OCI-LY1 (cell line): ENCODE data around the gene SLK.

Experiments used
- H2AFZ ChIP-seq: fragments of 200-600 bp; sonication (generic), shearing (Covaris generic); 2 replicates; pipeline ENCODE4 v1.6.0; 2014; ENCODE audit warnings: antibody characterized with exemption, mild to moderate bottlenecking, low read length
- H3F3A ChIP-seq: fragments of 200-600 bp; sonication (generic), shearing (Covaris generic); 2 replicates; pipeline ENCODE4 v1.6.0; 2014; ENCODE audit warnings: mild to moderate bottlenecking, antibody characterized with exemption, low read length, moderate library complexity; ENCODE audit not compliant: insufficient read depth
- H3K27ac ChIP-seq: fragments of 200-600 bp; sonication (generic); 2 replicates; pipeline ENCODE4 v1.5.1; 2014; ENCODE audit warnings: low read length, mixed run types, mild to moderate bottlenecking, low read depth; ENCODE audit not compliant: poor library complexity, severe bottlenecking
- H3K27me3 ChIP-seq: fragments of 200-600 bp; sonication (generic); 2 replicates; pipeline ENCODE4 v1.6.0; 2014; ENCODE audit warnings: antibody characterized with exemption, mild to moderate bottlenecking, low read length, moderate library complexity; ENCODE audit not compliant: insufficient read depth
- H3K36me3 ChIP-seq: fragments of 200-600 bp; sonication (generic); 2 replicates; pipeline ENCODE4 v1.6.1; 2014; ENCODE audit warnings: mild to moderate bottlenecking, antibody characterized with exemption, low read length, moderate library complexity, mixed read lengths; ENCODE audit not compliant: insufficient read depth
- H3K4me1 ChIP-seq: fragments of 200-600 bp; sonication (generic); 2 replicates; pipeline ENCODE4 v1.5.1; 2014; ENCODE audit warnings: mild to moderate bottlenecking, low read length, moderate library complexity; ENCODE audit not compliant: insufficient read depth, severe bottlenecking
- H3K4me2 ChIP-seq: fragments of 200-600 bp; sonication (generic), shearing (Covaris generic); 2 replicates; pipeline ENCODE4 v1.6.1; 2014; ENCODE audit warnings: low read length
- H3K4me3 ChIP-seq: fragments of 200-600 bp; sonication (generic); 2 replicates; pipeline ENCODE4 v1.5.1; 2014; ENCODE audit warnings: low read length, low read depth, mild to moderate bottlenecking, mixed read lengths; ENCODE audit not compliant: poor library complexity, severe bottlenecking
- H3K79me2 ChIP-seq: fragments of 200-600 bp; shearing (Covaris generic); 2 replicates; pipeline ENCODE4 v1.6.1; 2016; ENCODE audit warnings: mixed run types, low read length, mixed read lengths; ENCODE audit not compliant: insufficient read depth
- H3K9ac ChIP-seq: fragments of 200-600 bp; sonication (generic), shearing (Covaris generic); 2 replicates; pipeline ENCODE4 v1.6.1; 2014; ENCODE audit warnings: mild to moderate bottlenecking, low read length, mixed read lengths
- H3K9me2 ChIP-seq: fragments of 200-600 bp; sonication (generic), shearing (Covaris generic); 2 replicates; pipeline ENCODE4 v1.6.1; 2014; ENCODE audit warnings: low read depth, mild to moderate bottlenecking, low read length, mixed read lengths
- H3K9me3 ChIP-seq: fragments of 200-600 bp; shearing (Covaris generic); 2 replicates; pipeline ENCODE4 v1.6.1; 2014; ENCODE audit warnings: low read length, mixed read lengths
- H4K20me1 ChIP-seq: fragments of 200-600 bp; sonication (generic), shearing (Covaris generic); 2 replicates; pipeline ENCODE4 v1.6.0; 2016; ENCODE audit warnings: mild to moderate bottlenecking, low read length; ENCODE audit not compliant: insufficient read depth
- EZH2 ChIP-seq: fragments of 200-600 bp; sonication (generic), shearing (Covaris generic); IDR thresholded peaks from 2 replicates; pipeline ENCODE4 v1.8.0; 2017; ENCODE audit warnings: borderline replicate concordance, mixed run types, mild to moderate bottlenecking, antibody characterized with exemption, low read length, moderate library complexity, mixed read lengths
- TF ChIP-seq, protein P1 (sequence below): fragments of 200-600 bp; sonication (generic), shearing (Covaris generic); IDR thresholded peaks from 2 replicates; pipeline ENCODE4 v1.5.1; 2017; ENCODE audit warnings: mild to moderate bottlenecking, antibody characterized with exemption, low read length, moderate library complexity, mixed read lengths

The SLK gene

DNA sequence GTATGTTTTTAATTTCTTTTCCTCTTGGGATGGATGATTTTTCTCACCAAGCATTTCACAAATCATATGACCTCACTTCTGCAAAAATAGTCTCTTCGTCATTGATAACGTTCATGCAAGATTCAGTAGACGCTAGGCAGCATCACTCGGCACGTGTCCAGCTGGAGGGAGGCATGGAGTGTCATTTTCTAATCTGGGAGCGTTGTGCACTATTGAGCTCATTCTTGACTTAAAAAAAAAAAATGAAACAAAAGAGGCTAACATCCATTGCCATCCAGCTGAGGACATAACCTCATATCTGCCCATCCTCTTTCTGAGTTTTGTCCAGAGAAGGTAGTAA lies 62.6 kb downstream of the SLK start:
- TF ChIP-seq EZH2: no peak
- TF ChIP-seq, protein P1, sequence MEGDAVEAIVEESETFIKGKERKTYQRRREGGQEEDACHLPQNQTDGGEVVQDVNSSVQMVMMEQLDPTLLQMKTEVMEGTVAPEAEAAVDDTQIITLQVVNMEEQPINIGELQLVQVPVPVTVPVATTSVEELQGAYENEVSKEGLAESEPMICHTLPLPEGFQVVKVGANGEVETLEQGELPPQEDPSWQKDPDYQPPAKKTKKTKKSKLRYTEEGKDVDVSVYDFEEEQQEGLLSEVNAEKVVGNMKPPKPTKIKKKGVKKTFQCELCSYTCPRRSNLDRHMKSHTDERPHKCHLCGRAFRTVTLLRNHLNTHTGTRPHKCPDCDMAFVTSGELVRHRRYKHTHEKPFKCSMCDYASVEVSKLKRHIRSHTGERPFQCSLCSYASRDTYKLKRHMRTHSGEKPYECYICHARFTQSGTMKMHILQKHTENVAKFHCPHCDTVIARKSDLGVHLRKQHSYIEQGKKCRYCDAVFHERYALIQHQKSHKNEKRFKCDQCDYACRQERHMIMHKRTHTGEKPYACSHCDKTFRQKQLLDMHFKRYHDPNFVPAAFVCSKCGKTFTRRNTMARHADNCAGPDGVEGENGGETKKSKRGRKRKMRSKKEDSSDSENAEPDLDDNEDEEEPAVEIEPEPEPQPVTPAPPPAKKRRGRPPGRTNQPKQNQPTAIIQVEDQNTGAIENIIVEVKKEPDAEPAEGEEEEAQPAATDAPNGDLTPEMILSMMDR: no peak
- H3K9me2 ChIP-seq: no peaks in the 10 kb centered on the region
- H3K27me3 ChIP-seq: no peaks in the 10 kb centered on the region
- H3K9me3 ChIP-seq: no peaks in the 10 kb centered on the region
- peaks cover 16% of the 10 kb centered on the region; the same call in 1 of the 2 replicates for H3K36me3 ChIP-seq
- H3K9ac ChIP-seq: no peak overlapping the region
- no peak overlapping the region for H2AFZ ChIP-seq
- H3K27ac ChIP-seq: no peak overlapping the region
- no peaks in the 10 kb centered on the region for H3K79me2 ChIP-seq
- H3K4me1 ChIP-seq: no peaks in the 10 kb centered on the region
- H4K20me1 ChIP-seq: no peaks in the 10 kb centered on the region
- H3K4me3 ChIP-seq: no peak overlapping the region
- no peak overlapping the region for H3K4me2 ChIP-seq
- no peaks in the 10 kb centered on the region for H3F3A ChIP-seq

DNA sequence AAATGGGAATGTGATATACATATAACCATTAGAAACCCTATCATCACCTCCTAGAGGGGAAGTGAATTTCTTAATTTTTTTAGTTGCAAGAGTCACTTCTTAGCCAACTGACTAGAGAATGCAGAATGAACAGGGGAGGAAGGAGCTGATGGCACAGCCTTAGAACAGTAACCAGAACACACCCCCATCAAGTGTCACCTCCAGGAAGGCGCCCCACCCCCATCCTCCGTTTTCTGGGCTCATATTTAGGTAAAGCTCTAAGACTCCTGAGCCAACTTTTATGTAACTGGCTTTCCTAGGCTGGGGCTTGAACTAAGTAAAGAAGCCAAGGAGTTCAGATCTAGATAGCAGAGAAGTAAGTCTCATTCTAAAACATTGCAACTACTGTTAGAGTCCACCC lies 64.7 kb downstream of the SLK start:
- Histone ChIP-seq H3K27me3 (no peaks in the 10 kb centered on the region), H3K4me3 (no peak overlapping the region), H3K4me1 (no peaks in the 10 kb centered on the region), H4K20me1 (no peaks in the 10 kb centered on the region), H3K9me3 (no peaks in the 10 kb centered on the region), H3K9ac (no peak overlapping the region), H3K9me2 (no peaks in the 10 kb centered on the region), H3K27ac (no peak overlapping the region), H3K36me3 (peaks cover 4% of the 10 kb centered on the region; the same call in 1 of the 2 replicates), H3F3A (no peaks in the 10 kb centered on the region), H3K79me2 (no peaks in the 10 kb centered on the region), H3K4me2 (no peak overlapping the region), H2AFZ (no peak overlapping the region)
- TF ChIP-seq EZH2: no peak
- TF ChIP-seq, protein P1: no peak

DNA sequence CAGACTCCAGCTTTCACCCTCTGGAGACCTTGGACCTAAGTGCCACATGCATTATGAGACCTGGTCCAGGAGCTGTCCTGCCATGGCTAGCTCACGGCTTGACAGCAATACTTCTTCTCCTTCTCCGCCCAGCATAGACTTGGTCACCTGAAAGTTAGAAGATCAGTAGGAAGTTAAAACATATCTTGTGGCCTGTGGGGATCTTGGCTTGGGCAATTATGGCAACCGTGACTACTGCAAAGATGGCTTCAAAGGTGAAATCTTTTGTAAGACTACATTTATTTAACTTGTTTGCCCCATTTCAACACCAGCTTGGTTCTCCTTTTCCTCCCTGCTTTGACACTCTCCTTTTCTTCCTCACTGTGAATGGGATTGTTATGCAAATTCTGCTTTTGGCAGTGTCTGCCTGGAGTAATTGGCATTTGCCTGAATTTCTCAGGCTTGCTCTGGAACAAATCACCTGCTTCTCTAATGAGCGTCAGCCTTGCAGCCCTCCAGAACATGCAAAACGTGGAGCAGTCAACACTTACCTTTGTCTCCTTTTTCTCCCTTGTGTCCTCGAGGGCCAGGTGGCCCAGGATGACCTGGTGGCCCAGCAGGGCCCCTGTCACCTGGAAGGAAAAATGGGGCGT lies 65.3 kb downstream of the SLK start:
- Histone ChIP-seq H3K9me2 (no peaks in the 10 kb centered on the region), H3K27ac (no peak overlapping the region), H3K9ac (no peak overlapping the region), H3K27me3 (no peaks in the 10 kb centered on the region), H3K9me3 (no peaks in the 10 kb centered on the region), H3K79me2 (no peaks in the 10 kb centered on the region), H3K4me1 (no peaks in the 10 kb centered on the region), H3K4me2 (no peak overlapping the region), H3F3A (no peaks in the 10 kb centered on the region), H3K4me3 (no peak overlapping the region), H4K20me1 (no peaks in the 10 kb centered on the region), H3K36me3 (no peaks in the 10 kb centered on the region), H2AFZ (no peak overlapping the region)
- TF ChIP-seq, protein P1: no peak
- TF ChIP-seq EZH2: no peak
